CD14-positive monocyte (primary cell): Measurements from ENCODE around the gene S100A4. TPM values are rescaled to one million over a fixed set of nuclear protein-coding genes. Genes with fewer than 3 reads are reported as not detected.

Experiments
- DNase-seq, 3 donors: peaks; one replicate each; pipeline ENCODE4 v3.0.0-alpha.2; 2011 to 2022
- H2AFZ ChIP-seq: 2 replicates; pipeline ENCODE4 v1.6.0; 2012; ENCODE audit warnings: mild to moderate bottlenecking, low read depth, low read length, inconsistent platforms; ENCODE audit not compliant: insufficient read depth, poor library complexity, severe bottlenecking
- H3K27ac ChIP-seq, 2 donors: 1 replicate in 1 of 2; 2 replicates in 1 of 2; pipeline ENCODE4 v1.5.1; 2012 to 2013; ENCODE audit warnings: low read length in 2 of 2, control low read depth in 1 of 2, inconsistent platforms in 1 of 2, low read depth in 1 of 2, mild to moderate bottlenecking in 1 of 2
- H3K27me3 ChIP-seq, 2 donors: one replicate each; pipeline versions ENCODE4 v1.6.0 to v1.6.1; 2011 to 2013; ENCODE audit warnings: low read length in 2 of 2; ENCODE audit not compliant: control insufficient read depth in 2 of 2, insufficient read depth in 2 of 2
- H3K36me3 ChIP-seq, 2 donors: replicated peaks in 1 of 2; 1 replicate in 1 of 2; 2 replicates in 1 of 2; pipeline versions ENCODE4 v1.5.1 to v1.6.1; 2012 to 2013; ENCODE audit warnings: low read length in 2 of 2, control low read depth in 1 of 2, inconsistent platforms in 1 of 2, mild to moderate bottlenecking in 1 of 2; ENCODE audit not compliant: insufficient read depth in 2 of 2, control insufficient read depth in 1 of 2
- H3K4me1 ChIP-seq, 2 donors: 1 replicate in 1 of 2; 2 replicates in 1 of 2; pipeline versions ENCODE4 v1.5.1 to v1.6.1; 2012 to 2013; ENCODE audit warnings: low read length in 2 of 2, control low read depth in 1 of 2, inconsistent platforms in 1 of 2, mild to moderate bottlenecking in 1 of 2, moderate library complexity in 1 of 2; ENCODE audit not compliant: insufficient read depth in 2 of 2, control insufficient read depth in 1 of 2
- H3K4me2 ChIP-seq: replicated peaks from 2 replicates; pipeline ENCODE3; 2012; ENCODE audit warnings: low read length, moderate library complexity, mild to moderate bottlenecking; ENCODE audit not compliant: poor library complexity, severe bottlenecking; ENCODE audit errors: extremely low read depth
- H3K4me3 ChIP-seq, 3 experiments: fragments of 200-600 bp in 1 of 3; sonication (generic) in 1 of 3; replicated peaks in 1 of 3; 1 replicate in 2 of 3; 2 replicates in 1 of 3; pipeline ENCODE4 v1.5.1; 2011 to 2013; ENCODE audit warnings: low read length in 3 of 3, mild to moderate bottlenecking in 3 of 3, control low read depth in 2 of 3, low read depth in 2 of 3, inconsistent platforms in 1 of 3, moderate library complexity in 1 of 3
- H3K79me2 ChIP-seq: 2 replicates; pipeline ENCODE4 v1.6.0; 2012; ENCODE audit warnings: mild to moderate bottlenecking, control low read depth, inconsistent platforms, low read length, moderate library complexity; ENCODE audit not compliant: insufficient read depth
- H3K9ac ChIP-seq: 2 replicates; pipeline ENCODE4 v1.6.0; 2017; ENCODE audit warnings: low read length, mild to moderate bottlenecking; ENCODE audit not compliant: insufficient read depth, poor library complexity, severe bottlenecking
- H3K9me3 ChIP-seq, 2 donors: replicated peaks in 1 of 2; 1 replicate in 1 of 2; 2 replicates in 1 of 2; pipeline versions ENCODE4 v1.5.1 to v1.6.1; 2012 to 2013; ENCODE audit warnings: low read length in 2 of 2, control low read depth in 1 of 2; ENCODE audit not compliant: control insufficient read depth in 1 of 2, insufficient read depth in 1 of 2
- H4K20me1 ChIP-seq: 2 replicates; pipeline ENCODE4 v1.6.0; 2012; ENCODE audit warnings: mild to moderate bottlenecking, low read length, control low read depth, moderate library complexity; ENCODE audit not compliant: insufficient read depth
- H3K27ac Mint-ChIP-seq, 7 donors: one replicate each; pipeline ENCODE4 v1.8.0; 2020; ENCODE audit warnings: mild to moderate bottlenecking in 7 of 7, mixed read lengths in 7 of 7, moderate library complexity in 6 of 7, inconsistent platforms in 2 of 7
- H3K27me3 Mint-ChIP-seq, 3 donors: one replicate each; pipeline ENCODE4 v1.8.0; 2021 to 2022; ENCODE audit warnings: low read depth in 3 of 3, mild to moderate bottlenecking in 3 of 3, mixed read lengths in 3 of 3, moderate library complexity in 3 of 3, inconsistent platforms in 1 of 3
- H3K36me3 Mint-ChIP-seq, 2 donors: one replicate each; pipeline ENCODE4 v1.8.0; 2020; ENCODE audit warnings: mixed read lengths in 2 of 2, inconsistent platforms in 1 of 2, mild to moderate bottlenecking in 1 of 2
- H3K4me1 Mint-ChIP-seq: one replicate; pipeline ENCODE4 v1.8.0; 2020; ENCODE audit warnings: mild to moderate bottlenecking, mixed read lengths
- H3K4me3 Mint-ChIP-seq, 2 donors: one replicate each; pipeline ENCODE4 v1.8.0; 2020; ENCODE audit warnings: mild to moderate bottlenecking in 2 of 2, mixed read lengths in 2 of 2, moderate library complexity in 1 of 2
- H3K9me3 Mint-ChIP-seq, 7 donors: one replicate each; pipeline ENCODE4 v1.8.0; 2020 to 2022; ENCODE audit warnings: mixed read lengths in 7 of 7, mild to moderate bottlenecking in 6 of 7, moderate library complexity in 6 of 7, inconsistent platforms in 2 of 7
- whole genome bisulfite sequencing: methylation state at CpG from one replicate; pipeline ENCODE4 v1.1.5; 2013; ENCODE audit warnings: missing lambda C conversion rate; ENCODE audit not compliant: insufficient coverage; 5-methylcytosine and 5-hydroxymethylcytosine counted together
- intact Hi-C, 2 donors: fragments of 100-400 bp; cut with micrococcal nuclease; formaldehyde crosslinking; loops; one replicate each; pipeline versions ENCODE4 v1.15.0 to v1.15.1; 2023
- polyA plus RNA-seq, 3 donors: library from polyadenylated mRNA; depleted of rRNA in 1 of 3; unstranded in 2 of 3; stranded (reverse) in 1 of 3; fragments of 300-500 nt in 2 of 3; fragments of >200 nt in 1 of 3; fragmentation: Illumina TruSeq in 2 of 3; gene quantifications; 1 replicate in 2 of 3; 2 replicates in 1 of 3; pipeline ENCODE4 v1.2.3, GENCODE V29; 2012 to 2021
- TF ChIP-seq, protein P1 (sequence below): fragments of 200-600 bp; IDR thresholded peaks from one replicate; pipeline ENCODE4 v1.8.0; 2022; ENCODE audit warnings: antibody characterized with exemption, mild to moderate bottlenecking

S100A4 gene
- polyA plus RNA-seq, 3 donors: 4,538 to 7,344 (median 6,092) TPM

GRCh38 chr1:153553096-153553495 lies 7.5 kb upstream of the S100A4 start:
- TF ChIP-seq, protein P1, sequence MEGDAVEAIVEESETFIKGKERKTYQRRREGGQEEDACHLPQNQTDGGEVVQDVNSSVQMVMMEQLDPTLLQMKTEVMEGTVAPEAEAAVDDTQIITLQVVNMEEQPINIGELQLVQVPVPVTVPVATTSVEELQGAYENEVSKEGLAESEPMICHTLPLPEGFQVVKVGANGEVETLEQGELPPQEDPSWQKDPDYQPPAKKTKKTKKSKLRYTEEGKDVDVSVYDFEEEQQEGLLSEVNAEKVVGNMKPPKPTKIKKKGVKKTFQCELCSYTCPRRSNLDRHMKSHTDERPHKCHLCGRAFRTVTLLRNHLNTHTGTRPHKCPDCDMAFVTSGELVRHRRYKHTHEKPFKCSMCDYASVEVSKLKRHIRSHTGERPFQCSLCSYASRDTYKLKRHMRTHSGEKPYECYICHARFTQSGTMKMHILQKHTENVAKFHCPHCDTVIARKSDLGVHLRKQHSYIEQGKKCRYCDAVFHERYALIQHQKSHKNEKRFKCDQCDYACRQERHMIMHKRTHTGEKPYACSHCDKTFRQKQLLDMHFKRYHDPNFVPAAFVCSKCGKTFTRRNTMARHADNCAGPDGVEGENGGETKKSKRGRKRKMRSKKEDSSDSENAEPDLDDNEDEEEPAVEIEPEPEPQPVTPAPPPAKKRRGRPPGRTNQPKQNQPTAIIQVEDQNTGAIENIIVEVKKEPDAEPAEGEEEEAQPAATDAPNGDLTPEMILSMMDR: no peak
- H3K79me2 ChIP-seq: peaks cover 2% of the 10 kb centered on the region
- no peak overlapping the region for H3K4me3 Mint-ChIP-seq
- no peaks in the 10 kb centered on the region for H4K20me1 ChIP-seq
- no peaks in the 10 kb centered on the region for H3K9me3 Mint-ChIP-seq
- H3K27ac Mint-ChIP-seq: peak overlapping the region in 4 of 7 donors; percentile 41 to 89 (median 54)
- H3K36me3 Mint-ChIP-seq: peaks cover 2 to 9% of the 10 kb centered on the region in 2 donors
- H3K4me1 Mint-ChIP-seq: peaks cover 68% of the 10 kb centered on the region
- 92% methylated on average over 2 of the region's 12 CpGs for WGBS
- no peak overlapping the region for H3K4me3 ChIP-seq
- H3K27me3 ChIP-seq: no peaks in the 10 kb centered on the region
- no peak for DNase-seq
- no peak overlapping the region for H2AFZ ChIP-seq
- H3K36me3 ChIP-seq: no peaks in the 10 kb centered on the region
- peak overlapping the region in 1 of 2 donors; percentile 75 for H3K27ac ChIP-seq
- no peak overlapping the region for H3K9ac ChIP-seq
- no peaks in the 10 kb centered on the region for H3K9me3 ChIP-seq
- peaks cover 63 to 72% of the 10 kb centered on the region in 2 donors for H3K4me1 ChIP-seq
- H3K27me3 Mint-ChIP-seq: peaks cover 0 to 3% (median 1%) of the 10 kb centered on the region in 3 donors
- H3K4me2 ChIP-seq: no peak overlapping the region
- intact Hi-C loops: no loop called here

DNA sequence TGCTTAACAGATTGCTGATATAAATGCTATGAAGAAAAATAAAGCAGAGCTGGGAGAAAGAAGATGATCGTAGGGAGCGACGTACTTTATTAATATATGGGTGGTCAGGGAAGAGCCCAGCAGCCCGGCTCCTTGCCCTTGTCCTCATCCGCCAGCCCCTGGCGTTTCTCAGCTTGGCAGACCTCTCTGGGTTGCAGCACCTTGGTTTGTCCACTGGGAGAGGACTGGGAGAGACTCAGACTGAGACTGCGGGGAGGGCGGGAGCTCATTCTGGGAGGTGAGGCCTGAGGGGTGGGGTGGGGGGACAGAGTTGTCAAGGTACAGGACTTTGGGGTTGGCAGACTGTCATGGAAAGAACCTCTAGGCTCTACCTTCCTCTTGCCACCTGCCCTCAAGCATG lies 6.7 kb upstream of the S100A4 start:
- 97% methylated on average over 6 of the region's 8 CpGs for WGBS
- Mint-ChIP-seq H3K9me3 (no peaks in the 10 kb centered on the region), H3K36me3 (peaks cover 2 to 9% of the 10 kb centered on the region in 2 donors), H3K4me1 (peaks cover 75% of the 10 kb centered on the region), H3K4me3 (no peak overlapping the region), H3K27ac (peak overlapping the region in 1 of 7 donors; percentile 84), H3K27me3 (peaks cover 0 to 3% (median 1%) of the 10 kb centered on the region in 3 donors)
- no peaks in the 10 kb centered on the region for H3K9me3 ChIP-seq
- peaks cover 5% of the 10 kb centered on the region for H3K79me2 ChIP-seq
- intact Hi-C loops: no loop called here
- DNase-seq: no peak
- no peak overlapping the region for H3K27ac ChIP-seq
- TF ChIP-seq, protein P1: no peak
- no peak overlapping the region for H3K9ac ChIP-seq
- H3K27me3 ChIP-seq: no peaks in the 10 kb centered on the region
- no peak overlapping the region for H3K4me3 ChIP-seq
- H3K4me1 ChIP-seq: peaks cover 71 to 80% of the 10 kb centered on the region in 2 donors
- H3K36me3 ChIP-seq: no peaks in the 10 kb centered on the region
- H4K20me1 ChIP-seq: no peaks in the 10 kb centered on the region
- no peak overlapping the region for H3K4me2 ChIP-seq
- no peak overlapping the region for H2AFZ ChIP-seq
